NCI-H2029 (cell line): ENCODE measurements around the gene SHROOM3.
"Not testable (repeated sequence)": the region's sequence is repeated elsewhere in the genome, so short reads cannot be mapped to it uniquely, and the experiment has no call there.

Experiments
- DNase-seq: peaks from one replicate; lab custom pipeline; 2025; lab: John Stamatoyannopoulos, UW

SHROOM3 gene

DNA sequence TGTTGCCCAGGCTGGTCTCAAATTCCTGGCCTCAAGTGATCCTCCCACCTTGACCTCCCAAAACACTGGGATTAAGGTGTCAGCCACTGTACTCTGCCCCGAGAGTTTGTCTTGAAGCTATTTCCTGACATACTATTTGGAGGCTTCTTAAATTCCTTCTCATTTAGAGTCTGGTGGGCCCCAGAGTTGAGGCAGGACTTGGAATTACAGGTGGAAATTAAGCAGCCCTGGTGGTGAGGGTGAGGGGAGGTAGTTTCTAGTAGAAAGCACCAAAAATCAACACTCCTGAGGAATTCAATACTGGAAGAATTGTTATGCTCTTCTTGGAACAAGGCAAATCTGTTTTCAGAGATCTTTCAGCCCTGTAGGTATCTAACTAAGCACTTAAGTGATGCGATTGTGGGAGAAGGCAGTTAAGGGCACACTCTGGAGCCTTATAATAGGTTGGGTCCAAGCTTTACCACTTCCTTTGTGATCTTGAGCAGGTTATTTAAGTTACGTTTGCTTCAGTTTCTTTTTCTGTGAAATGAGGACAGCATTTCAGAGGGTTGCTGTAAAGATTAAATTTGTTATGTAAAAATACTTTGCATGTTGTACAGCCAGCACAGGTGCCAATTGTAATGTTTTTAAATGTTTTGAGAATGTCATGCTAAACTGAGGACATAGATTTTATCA, 262.2 kb downstream of the SHROOM3 start:
- no peak for DNase-seq

DNA sequence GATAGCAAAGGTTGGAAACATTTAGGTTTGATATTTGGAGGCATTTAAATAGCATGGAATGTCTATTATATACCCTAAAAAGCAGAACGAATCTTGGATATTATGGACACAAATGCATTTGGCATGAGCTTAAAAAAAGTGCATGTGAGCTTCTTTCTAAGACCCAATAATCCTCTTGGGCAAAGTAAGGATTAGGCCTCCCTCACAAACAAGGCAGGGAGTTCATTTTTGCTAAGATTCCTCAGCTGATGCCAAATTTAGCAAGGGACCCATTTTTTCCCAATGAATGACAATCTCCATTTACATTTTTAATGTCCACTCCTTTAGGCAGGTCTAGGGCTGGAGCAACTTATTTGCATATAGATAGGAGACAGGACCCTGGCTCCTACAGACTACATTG, 263.1 kb downstream of the SHROOM3 start:
- DNase-seq: no peak

DNA sequence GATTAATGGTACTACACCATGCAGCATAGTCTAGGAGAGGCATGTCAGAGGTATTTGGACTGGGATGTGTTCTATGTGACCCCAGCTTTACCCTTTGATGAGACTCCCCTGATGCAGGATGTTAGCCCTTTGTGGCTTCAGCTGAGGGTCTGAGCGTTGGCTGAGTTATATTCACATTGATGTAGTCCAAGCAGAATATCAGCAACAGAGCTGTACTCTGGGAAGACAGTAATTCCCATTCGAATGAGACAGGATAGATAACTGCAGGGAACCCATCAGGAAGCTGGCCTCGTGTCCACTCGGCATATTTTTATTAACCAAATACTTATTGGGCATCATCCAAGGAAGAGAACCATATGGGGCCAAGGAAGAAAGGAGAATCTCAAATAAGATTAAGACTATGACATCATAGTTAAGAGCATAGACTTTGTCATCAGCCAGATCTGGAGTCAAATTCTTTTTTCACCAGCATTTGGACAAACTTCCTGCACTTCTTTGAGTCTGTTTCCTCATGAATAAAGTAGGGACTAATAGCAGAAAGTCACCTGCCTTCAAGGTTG, 264.8 kb downstream of the SHROOM3 start:
- DNase-seq: no peak

DNA sequence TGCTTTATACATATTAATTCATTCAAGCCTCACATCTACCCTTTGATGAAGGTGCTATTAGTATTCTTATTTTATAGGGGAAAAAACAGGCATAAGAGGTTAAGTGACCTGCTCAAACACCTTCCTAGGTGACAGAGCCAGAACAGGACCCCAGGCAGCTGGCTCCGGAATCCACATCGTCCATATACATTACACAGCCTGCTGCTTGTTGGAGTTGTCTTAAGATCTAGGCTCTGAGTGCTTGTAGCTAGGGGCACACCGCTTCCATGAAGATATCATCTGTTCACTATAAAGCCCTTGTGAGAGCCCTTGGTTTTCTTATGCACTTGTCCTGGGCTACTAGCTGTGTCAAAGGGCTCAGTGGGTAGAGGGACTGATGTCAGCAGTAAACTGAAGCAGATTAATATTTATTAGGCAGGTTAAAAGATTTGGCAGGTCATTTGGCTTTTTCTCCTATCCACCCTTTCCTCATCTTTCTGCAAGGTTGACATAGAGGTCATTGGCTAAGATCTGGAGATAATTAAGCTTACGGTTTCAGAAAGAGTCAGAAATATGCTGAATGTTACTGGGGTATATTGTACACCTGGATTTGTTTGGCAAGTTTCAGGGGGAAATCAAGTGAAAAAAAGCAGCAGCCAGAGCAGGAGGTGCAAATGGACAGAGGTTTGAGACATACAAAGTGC, 267.6 kb downstream of the SHROOM3 start:
- no peak for DNase-seq

DNA sequence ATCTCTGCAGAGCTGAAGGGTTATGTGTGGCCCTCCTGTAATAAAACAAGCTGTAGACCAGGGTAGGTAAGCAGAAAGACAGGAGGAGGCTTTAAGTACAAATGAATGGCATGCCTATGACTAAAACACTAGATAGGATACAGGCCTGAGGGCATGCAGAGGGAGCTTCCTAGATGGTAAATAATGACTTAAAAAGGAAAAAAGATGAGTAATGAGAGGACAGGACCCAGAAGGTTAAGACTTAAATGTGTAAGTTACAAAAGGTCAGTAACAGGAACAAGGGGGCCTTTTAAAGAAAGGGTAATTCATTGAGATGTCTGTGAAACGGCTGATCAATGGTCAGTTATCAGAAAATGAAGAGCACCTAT, 268.1 kb downstream of the SHROOM3 start:
- DNase-seq: no peak

DNA sequence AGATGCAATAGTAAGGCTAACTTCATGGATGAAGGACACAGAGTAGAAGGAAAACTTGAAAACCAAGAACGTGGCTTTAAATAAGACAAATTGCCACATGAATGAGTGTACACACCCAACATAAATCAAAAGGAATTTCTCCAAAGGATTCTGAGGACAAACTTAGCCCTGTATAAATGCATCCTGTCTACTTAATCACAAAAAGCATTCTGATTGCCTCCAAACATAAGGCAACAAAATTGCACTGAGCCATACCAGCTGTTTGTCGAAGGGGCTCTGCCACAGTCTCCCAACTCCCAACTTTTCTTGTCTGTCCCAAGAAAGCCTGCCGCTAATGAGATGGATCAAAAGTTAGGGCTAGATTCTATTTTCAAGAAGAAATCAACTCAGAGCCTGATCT, 268.6 kb downstream of the SHROOM3 start:
- no peak for DNase-seq

DNA sequence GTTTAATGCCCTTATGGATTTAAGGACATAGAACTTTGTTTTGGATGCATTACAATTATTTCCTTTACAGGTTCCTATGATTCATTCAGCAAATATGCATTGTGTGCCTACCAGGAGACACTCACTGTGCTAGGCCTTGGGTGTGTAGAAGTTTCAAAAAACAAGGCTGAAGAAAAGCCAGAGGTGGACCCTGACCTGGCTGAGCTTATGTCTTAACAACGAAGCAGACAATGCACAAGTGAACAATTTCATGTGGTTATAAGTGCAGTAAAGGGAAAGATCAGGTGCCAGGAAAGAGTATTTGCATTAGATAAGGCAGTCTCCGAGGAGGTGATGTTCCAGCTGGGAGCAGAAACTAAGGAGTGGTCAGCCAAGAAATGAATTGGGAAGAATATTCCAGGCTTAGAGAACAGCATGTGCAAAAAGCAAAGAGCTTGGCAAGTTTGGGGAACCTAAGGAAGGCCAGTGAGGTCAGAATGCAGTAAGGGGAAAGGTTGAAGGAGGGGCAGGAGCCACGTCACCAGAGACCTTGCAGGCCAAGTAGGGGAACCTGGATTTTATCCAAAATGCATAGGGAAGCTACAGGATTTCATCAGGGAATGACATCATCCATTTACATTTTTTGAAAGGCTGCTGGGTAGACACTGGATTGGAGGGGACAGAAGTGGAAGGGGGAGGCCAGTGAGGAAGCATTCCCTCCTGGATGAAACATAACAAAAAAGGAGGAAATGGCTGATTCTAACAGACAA, 269.3 kb downstream of the SHROOM3 start:
- peak; percentile 83 for DNase-seq

- DNase-seq: no peak
These were observed 270.4 kb downstream of the SHROOM3 start for GRCh38 chr4:76705472-76705871.

DNA sequence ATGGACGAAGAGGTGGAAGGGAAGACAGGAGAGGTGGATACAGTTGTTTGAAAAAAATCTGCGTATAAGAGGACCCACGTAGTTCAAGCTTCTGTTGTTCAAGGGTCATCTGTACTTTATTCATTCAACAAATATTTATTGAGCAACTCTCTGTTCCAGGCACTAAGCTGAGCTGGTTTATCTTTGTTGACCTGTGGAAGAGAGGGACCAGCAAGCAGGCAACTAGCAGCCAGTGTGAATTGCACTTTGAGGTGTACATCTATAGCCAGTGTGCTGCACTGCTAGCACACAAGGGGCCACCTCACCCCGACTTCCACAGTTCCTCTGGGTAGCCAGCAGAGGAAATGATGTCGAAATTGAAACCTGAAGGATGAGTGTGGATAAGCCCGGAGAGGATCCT, 271.6 kb downstream of the SHROOM3 start:
- no peak for DNase-seq

DNA sequence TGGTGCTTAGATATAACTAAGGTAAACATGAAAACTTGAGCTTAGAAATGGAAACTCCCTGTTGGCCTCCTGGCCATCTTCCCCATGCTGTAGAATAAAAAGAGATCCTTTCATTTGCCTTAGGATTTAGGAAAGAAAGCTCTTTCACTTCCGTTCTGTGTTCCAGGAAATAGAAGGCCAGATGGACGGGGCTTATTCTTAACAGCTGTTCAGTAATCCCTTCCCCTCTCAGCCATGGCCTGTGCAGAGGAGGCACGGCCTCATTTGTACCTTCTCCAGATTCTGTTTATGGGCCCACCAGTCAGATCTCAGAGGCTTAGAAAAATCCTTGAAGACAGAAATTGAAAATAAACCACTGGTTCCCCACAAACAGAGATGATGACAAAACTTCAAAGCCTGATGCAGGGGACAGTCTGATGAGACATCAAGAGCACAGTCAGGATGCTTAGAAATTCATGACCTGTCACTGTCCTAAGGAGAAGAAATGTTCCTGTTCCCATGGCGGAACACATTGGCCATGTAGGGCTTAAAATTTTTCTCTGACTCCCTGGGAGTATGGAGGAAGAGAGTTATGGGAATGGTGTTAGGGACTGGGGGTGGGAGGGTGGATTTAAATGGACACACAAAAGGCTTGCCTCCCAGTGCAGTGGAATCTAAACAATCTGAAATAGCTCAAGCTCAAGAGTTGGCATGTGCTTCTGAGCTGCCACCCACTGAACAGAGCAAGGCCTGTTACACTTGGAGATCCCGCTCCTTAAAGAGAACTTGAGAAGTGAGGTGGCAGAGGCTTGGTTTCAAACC, 274.1 kb downstream of the SHROOM3 start:
- DNase-seq: no peak

DNA sequence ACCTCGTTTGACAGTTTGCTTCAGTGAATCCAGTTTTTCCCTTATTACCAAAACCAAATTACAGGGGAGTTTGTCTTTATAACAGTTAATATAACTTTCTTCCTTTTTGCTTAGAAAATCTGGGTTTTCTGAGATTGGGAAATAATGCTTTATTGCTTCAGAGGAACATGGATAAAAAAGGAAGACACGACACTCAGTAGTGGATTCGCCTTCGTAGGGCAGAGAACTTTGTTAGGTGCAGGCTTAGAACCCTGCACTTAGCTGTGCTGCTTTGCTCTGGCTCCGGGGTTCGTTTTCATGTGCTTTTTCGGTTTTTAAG, 274.7 kb downstream of the SHROOM3 start:
- no peak for DNase-seq

DNA sequence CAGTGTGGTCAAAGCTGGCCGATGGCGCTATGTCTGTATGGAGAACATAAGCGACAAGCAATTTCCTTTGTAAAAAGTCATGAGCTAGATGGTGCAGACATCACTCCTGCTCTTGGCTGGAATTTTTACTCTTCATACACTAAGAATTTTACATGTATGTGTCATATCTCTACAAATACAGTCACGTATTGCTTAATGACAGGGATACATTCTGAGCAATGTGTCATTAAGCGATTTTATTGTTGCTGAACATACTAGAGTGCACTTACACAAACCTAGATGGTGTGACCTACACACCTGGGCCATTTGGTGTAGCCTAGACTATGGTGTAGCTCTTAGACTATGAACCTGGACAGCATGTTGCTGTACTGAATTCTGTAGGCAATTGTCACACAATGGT, 277.5 kb downstream of the SHROOM3 start:
- no peak for DNase-seq

DNA sequence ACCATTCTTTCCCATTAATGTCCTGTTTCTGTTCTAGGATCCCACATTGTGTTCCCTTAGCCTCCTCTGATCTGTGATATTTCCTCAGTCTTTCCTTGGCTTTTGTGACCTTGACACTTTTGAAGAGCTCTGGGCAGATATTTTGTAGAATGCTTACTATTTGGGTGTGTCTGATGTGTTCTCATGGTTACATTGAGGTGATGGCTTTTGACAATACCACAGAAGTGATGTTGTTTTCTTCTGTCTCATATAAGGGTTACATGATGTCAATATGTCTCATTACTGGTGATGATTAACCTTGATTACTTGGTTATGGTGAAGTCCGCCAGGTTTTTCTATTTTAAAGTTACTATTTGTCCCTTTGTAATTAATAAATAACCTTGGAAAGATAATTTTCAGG, 279.2 kb downstream of the SHROOM3 start:
- DNase-seq: no peak

GRCh38 chr4:76716020-76716419, 281.0 kb downstream of the SHROOM3 start:
- DNase-seq: no peak

DNA sequence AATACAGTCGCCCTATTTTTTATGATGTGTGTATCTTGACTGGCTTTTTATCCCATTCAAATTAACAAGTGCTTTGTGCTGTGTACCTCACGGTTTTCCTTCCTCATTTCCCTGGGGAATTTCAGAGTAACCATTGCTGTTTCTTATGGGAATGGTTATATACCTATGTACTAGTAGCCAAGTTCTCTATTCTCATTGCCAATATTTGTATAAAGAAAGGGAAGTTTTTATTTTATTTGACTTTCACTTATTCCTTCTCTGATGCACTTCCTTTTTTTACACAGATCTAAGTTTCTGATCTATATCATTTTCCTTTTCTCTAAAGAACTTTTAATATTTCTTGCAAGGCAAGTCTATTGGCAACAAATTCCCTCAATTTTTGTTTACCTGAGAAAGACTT, 281.6 kb downstream of the SHROOM3 start:
- DNase-seq: no peak

- DNase-seq: no peak
These were observed 282.4 kb downstream of the SHROOM3 start for GRCh38 chr4:76717431-76717830.

GRCh38 chr4:76718021-76718420, 283.0 kb downstream of the SHROOM3 start:
- DNase-seq: no peak

DNA sequence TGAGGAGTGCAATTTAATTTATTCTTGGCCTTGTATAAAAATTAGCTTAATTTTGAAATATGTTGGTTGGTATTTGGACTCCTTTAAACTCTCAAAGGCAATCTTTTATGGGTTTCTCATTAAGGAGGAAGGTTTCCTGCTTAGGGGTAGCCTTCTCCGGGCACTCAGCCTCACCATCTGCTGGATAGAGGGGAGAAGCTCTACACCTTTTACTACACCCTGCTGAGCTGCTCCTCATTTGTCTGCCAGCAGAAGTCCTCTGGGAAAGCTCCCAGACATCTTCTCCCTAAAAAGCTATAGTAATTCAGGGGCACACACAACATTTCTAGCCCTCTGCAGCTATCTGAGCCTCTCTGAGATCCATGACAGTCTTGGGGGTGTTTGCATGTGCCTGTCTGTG, 283.8 kb downstream of the SHROOM3 start:
- DNase-seq: no peak

- no peak for DNase-seq
These were observed 285.1 kb downstream of the SHROOM3 start for GRCh38 chr4:76720121-76720520.

DNA sequence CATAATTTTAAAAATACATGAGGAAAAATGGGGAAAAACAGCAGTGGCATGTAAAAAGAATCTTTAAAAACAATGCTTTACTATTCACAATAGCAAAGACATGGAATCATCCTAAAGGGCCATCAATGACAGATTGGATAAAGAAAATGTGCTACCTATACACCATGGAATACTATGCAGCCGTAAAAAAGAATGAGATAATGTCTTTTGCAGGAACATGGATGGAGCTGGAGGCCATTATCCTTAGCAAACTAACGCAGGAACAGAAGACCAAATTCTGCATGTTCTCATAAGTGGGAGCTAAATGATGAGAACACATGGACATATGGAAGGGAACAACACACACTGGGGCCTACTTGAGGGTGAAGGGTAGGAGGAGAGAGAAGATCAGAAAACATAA, 287.1 kb downstream of the SHROOM3 start:
- DNase-seq: not testable (repeated sequence)

DNA sequence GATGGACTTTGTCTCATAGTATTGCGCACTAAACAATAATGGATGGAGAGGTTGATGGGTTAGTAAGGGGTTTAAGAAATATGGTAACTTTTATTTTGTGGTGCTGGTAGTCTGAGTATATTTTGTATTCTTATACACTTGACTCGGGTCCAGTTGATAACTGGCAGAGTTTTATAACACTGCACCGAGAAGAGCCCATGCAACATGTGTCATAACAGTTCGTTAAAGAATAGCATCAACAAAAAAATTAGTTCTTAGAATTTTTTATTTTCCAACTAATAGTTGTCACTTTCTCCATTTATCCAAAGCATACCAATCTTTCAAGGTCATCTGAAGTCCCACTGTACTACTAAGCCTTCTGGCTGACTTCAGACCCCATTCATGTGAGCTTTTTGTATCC, 287.8 kb downstream of the SHROOM3 start:
- DNase-seq: no peak

- DNase-seq: no peak
These were observed 288.3 kb downstream of the SHROOM3 start for GRCh38 chr4:76723373-76723772.
